SH-SY5Y (cell line): ENCODE results near the gene DENND5B.

Experiments used
- GATA2 ChIP-seq: IDR thresholded peaks from 2 replicates; pipeline ENCODE4 v1.6.1; 2011; ENCODE audit warnings: mild to moderate bottlenecking, low read depth, low read length
- GATA3 ChIP-seq: IDR thresholded peaks from 2 replicates; pipeline ENCODE4 v1.6.1; 2011; ENCODE audit warnings: low read depth, mild to moderate bottlenecking, low read length, moderate library complexity

DNA sequence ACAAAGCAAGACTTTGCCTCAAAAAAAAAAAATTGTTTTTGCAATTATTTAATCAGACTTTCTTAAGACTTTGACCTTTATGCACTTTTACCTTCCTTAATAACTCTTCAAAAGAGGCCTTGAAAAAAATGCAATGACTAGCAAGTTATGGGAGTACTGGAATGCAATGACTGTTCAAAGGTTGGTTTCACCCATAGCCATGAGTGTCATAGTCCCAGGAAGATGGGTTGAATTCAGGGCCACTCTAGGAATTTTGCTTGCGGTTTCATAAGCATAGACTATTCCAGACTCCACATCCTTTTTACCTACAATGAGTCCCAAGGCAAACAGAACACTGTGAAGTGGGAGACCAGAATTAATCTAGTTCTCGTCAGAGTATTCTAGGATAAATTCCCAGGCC lies 29.4 kb upstream of the DENND5B start:
- TF ChIP-seq GATA2 (no peak), GATA3 (no peak)
